Hepatocyte (in vitro differentiated cells): ENCODE results near the gene ACSL3.

Experiments
- EZH2 ChIP-seq: fragments of 200-600 bp; sonication (generic); IDR thresholded peaks from 2 replicates; pipeline ENCODE4 v1.6.1; 2016; ENCODE audit warnings: antibody characterized with exemption, mild to moderate bottlenecking, borderline replicate concordance
- EZH2phosphoT487 ChIP-seq: fragments of 200-600 bp; sonication (generic); IDR thresholded peaks from one replicate; pipeline ENCODE4 v1.6.1; 2018; ENCODE audit warnings: antibody characterized with exemption, mild to moderate bottlenecking, low read depth, moderate library complexity; ENCODE audit not compliant: unreplicated experiment, severe bottlenecking
- TF ChIP-seq, protein P1 (sequence below): fragments of 200-600 bp; sonication (generic); IDR thresholded peaks from 2 replicates; pipeline ENCODE4 v1.5.1; 2016; ENCODE audit warnings: antibody characterized with exemption, mild to moderate bottlenecking; ENCODE audit not compliant: poor library complexity

DNA sequence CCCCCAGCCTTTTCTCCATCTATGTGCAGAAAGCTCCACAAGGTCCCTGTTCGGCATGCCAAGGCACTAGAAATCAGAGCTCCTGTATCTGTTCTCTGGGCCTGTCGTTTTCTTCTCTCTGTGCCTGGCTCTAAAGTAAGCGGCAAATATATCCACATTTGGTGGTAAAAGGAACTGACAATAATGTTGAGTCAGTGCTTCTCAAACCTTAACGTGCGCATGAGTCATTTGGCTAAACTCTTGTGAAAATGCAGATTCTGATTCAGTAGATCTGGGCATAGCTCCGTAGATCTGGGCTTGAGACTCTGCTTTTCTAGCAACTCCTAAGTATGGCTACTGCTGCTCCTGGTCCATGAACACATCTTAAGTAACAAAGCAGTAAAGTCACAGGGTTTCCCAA is 16.5 kb upstream of the ACSL3 start:
- TF ChIP-seq, protein P1, sequence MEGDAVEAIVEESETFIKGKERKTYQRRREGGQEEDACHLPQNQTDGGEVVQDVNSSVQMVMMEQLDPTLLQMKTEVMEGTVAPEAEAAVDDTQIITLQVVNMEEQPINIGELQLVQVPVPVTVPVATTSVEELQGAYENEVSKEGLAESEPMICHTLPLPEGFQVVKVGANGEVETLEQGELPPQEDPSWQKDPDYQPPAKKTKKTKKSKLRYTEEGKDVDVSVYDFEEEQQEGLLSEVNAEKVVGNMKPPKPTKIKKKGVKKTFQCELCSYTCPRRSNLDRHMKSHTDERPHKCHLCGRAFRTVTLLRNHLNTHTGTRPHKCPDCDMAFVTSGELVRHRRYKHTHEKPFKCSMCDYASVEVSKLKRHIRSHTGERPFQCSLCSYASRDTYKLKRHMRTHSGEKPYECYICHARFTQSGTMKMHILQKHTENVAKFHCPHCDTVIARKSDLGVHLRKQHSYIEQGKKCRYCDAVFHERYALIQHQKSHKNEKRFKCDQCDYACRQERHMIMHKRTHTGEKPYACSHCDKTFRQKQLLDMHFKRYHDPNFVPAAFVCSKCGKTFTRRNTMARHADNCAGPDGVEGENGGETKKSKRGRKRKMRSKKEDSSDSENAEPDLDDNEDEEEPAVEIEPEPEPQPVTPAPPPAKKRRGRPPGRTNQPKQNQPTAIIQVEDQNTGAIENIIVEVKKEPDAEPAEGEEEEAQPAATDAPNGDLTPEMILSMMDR, result no peak
- no peak for TF ChIP-seq EZH2phosphoT487
- no peak for TF ChIP-seq EZH2
